GM12878 (cell line): ENCODE data around the gene SYTL1. TPM values are rescaled to one million over a fixed set of nuclear protein-coding genes. Genes with fewer than 3 reads are reported as not detected.
A peak's percentile ranks its signal among the peaks of the same experiment; 100 is the strongest.

Source experiments
- ATAC-seq: fragments of 200-7000 bp; cut with Tn5 transposase; 3 replicates; pipeline ENCODE4 v1.9.1; 2020; ENCODE audit warnings: mild to moderate bottlenecking, moderate library complexity
- BruUV-seq: library from RNA; stranded (reverse); fragments of 400-500 nt; replicated peaks from 2 replicates; lab custom pipeline; 2021; lab: Mats Ljungman, UMichigan
- CTCF ChIA-PET: fragments of 300-600 bp; sonication (Branson Sonifier 250); formaldehyde crosslinking; extraction: SDS; loops from one replicate; lab custom pipeline; 2021; ENCODE audit warnings: inconsistent platforms; lab: Yijun Ruan, JAX
- POLR2A ChIA-PET: fragments of 350-600 bp; formaldehyde crosslinking; extraction: SDS; loops from one replicate; lab custom pipeline; 2021; ENCODE audit warnings: inconsistent platforms; lab: Charles Lee
- RAD21 ChIA-PET: fragments of 300-600 bp; sonication (Branson Sonifier 250); formaldehyde crosslinking; loops from one replicate; lab custom pipeline; 2023; ENCODE audit warnings: antibody characterized with exemption; ENCODE audit not compliant: unreplicated experiment; lab: Charles Lee
- SMC1A ChIA-PET: fragments of 300-600 bp; sonication (Branson Sonifier 250); formaldehyde crosslinking; loops from one replicate; lab custom pipeline; 2023; ENCODE audit not compliant: unreplicated experiment, uncharacterized antibody; lab: Charles Lee
- DNase-seq: peaks from one replicate; pipeline ENCODE4 v3.0.0-alpha.2; 2011; ENCODE audit warnings: low read depth, low spot score
- FAIRE-seq: peaks from 3 replicates; lab custom pipeline; 2011; peaks lifted over from hg19 to GRCh38; lab: Jason Lieb, UNC
- H2AFZ ChIP-seq: 2 replicates; pipeline ENCODE4 v1.6.0; 2011; ENCODE audit warnings: low read depth, low read length, control low read depth; ENCODE audit not compliant: control insufficient read depth
- H3K27ac ChIP-seq: 2 replicates; pipeline ENCODE4 v1.5.1; 2011; ENCODE audit warnings: control low read depth; ENCODE audit not compliant: control insufficient read depth, insufficient read depth
- H3K27me3 ChIP-seq, 2 experiments: replicated peaks in 1 of 2; 2 replicates each; pipeline versions ENCODE4 v1.6.0 to v1.6.1; 2011; ENCODE audit warnings: low read length in 1 of 2; ENCODE audit not compliant: control insufficient read depth in 2 of 2, insufficient read depth in 2 of 2
- H3K36me3 ChIP-seq, 2 experiments: 2 replicates each; pipeline ENCODE4 v1.5.1; 2011; ENCODE audit warnings: low read length in 1 of 2; ENCODE audit not compliant: control insufficient read depth in 2 of 2, insufficient read depth in 2 of 2
- H3K4me1 ChIP-seq: 2 replicates; pipeline ENCODE4 v1.6.1; 2011; ENCODE audit warnings: mild to moderate bottlenecking, low read length, moderate library complexity, mixed read lengths; ENCODE audit not compliant: control insufficient read depth, insufficient read depth
- H3K4me2 ChIP-seq: 2 replicates; pipeline ENCODE4 v1.6.0; 2011; ENCODE audit warnings: control low read depth; ENCODE audit not compliant: control insufficient read depth, insufficient read depth
- H3K4me3 ChIP-seq: fragments of 200-600 bp; sonication (generic); 2 replicates; pipeline ENCODE4 v1.5.1; 2016
- H3K79me2 ChIP-seq: 2 replicates; pipeline ENCODE4 v1.6.0; 2011; ENCODE audit warnings: low read length; ENCODE audit not compliant: control insufficient read depth, insufficient read depth
- H3K9ac ChIP-seq: 2 replicates; pipeline ENCODE4 v1.8.0; 2011; ENCODE audit warnings: low read length, control low read depth, mixed read lengths; ENCODE audit not compliant: control insufficient read depth, insufficient read depth
- H3K9me3 ChIP-seq: replicated peaks from 3 replicates; pipeline ENCODE4 v1.5.1; 2011; ENCODE audit warnings: mild to moderate bottlenecking, low read length; ENCODE audit not compliant: control insufficient read depth, insufficient read depth
- H4K20me1 ChIP-seq: 2 replicates; pipeline ENCODE4 v1.6.0; 2011; ENCODE audit not compliant: control insufficient read depth, insufficient read depth
- ATF3 ChIP-seq: IDR thresholded peaks from 2 replicates; pipeline ENCODE4 v1.6.1; 2011; ENCODE audit warnings: low read depth, mild to moderate bottlenecking, low read length, moderate library complexity, borderline replicate concordance; ENCODE audit errors: extremely low read depth
- CHD1 ChIP-seq: IDR thresholded peaks from 2 replicates; pipeline ENCODE4 v1.6.1; 2012; ENCODE audit warnings: low read depth, low read length, improper control_type of control experiment
- EGR1 ChIP-seq, 2 experiments: IDR thresholded peaks; 1 replicate in 1 of 2; 2 replicates in 1 of 2; pipeline ENCODE4 v1.6.1; 2011 to 2012; ENCODE audit warnings: low read depth in 2 of 2, low read length in 2 of 2, borderline replicate concordance in 1 of 2, mild to moderate bottlenecking in 1 of 2, moderate library complexity in 1 of 2
- NR2C1 ChIP-seq: fragments of 450-650 bp; IDR thresholded peaks from 2 replicates; pipeline ENCODE4 v1.6.1; 2017; ENCODE audit warnings: antibody characterized with exemption, mild to moderate bottlenecking, moderate library complexity
- NR2C2 ChIP-seq: IDR thresholded peaks from 2 replicates; pipeline ENCODE4 v1.6.1; 2011; ENCODE audit warnings: borderline replicate concordance, low read depth; ENCODE audit not compliant: control insufficient read depth, insufficient read length
- NR2F1 ChIP-seq: fragments of 450-650 bp; conservative IDR thresholded peaks from 2 replicates; pipeline ENCODE4 v1.6.1; 2017; ENCODE audit warnings: mild to moderate bottlenecking
- SP1 ChIP-seq: IDR thresholded peaks from one replicate; pipeline ENCODE4 v1.6.1; 2011; ENCODE audit warnings: low read depth, low read length
- ZNF24 ChIP-seq: fragments of 450-650 bp; IDR thresholded peaks from 2 replicates; pipeline ENCODE4 v1.6.1; 2017; ENCODE audit warnings: antibody characterized with exemption, mild to moderate bottlenecking
- WGBS: methylation state at CpG from one replicate; pipeline ENCODE4 v1.1.6; 2016; ENCODE audit warnings: low lambda C conversion rate; ENCODE audit not compliant: insufficient replicate concordance, insufficient coverage; ENCODE audit errors: missing lambda C conversion rate; 5-methylcytosine and 5-hydroxymethylcytosine counted together
- in situ Hi-C: fragments of 300-500 bp; cut with MboI; formaldehyde crosslinking; loops from 9 replicates; pipeline ENCODE4 v1.14.3; 2018; ENCODE audit warnings: mixed read lengths
- intact Hi-C: fragments of 100-400 bp; cut with micrococcal nuclease; formaldehyde crosslinking; loops from one replicate; pipeline ENCODE4 v1.14.2; 2022; ENCODE audit not compliant: unreplicated experiment
- polyA plus RNA-seq, 11 experiments: library from polyadenylated mRNA; depleted of rRNA in 4 of 11; unstranded in 6 of 11; stranded (reverse) in 5 of 11; fragments of >200 nt; fragmentation: Nextera tagmentation in 4 of 11; fragmentation: Illumina TruSeq in 1 of 11; extraction: Ambion mirVana in 4 of 11; extraction: Trizol in 1 of 11; gene quantifications; 1 replicate in 1 of 11; 2 replicates in 10 of 11; pipeline versions ENCODE4 v1.2.1 to v1.2.3, GENCODE V29; 2011 to 2016; ENCODE audit warnings: inconsistent platforms in 2 of 11, missing spikeins in 2 of 11, low read depth in 1 of 11
- total RNA-seq, 4 experiments: library from RNA; depleted of rRNA in 3 of 4; stranded (reverse); fragments of >200 nt in 3 of 4; fragmentation: Illumina TruSeq in 1 of 4; extraction: Trizol in 1 of 4; gene quantifications; 2 replicates each; pipeline versions ENCODE4 v1.2.1 to v1.2.3, GENCODE V29; 2013 to 2021

Gene SYTL1
- total and polyA plus RNA-seq, 10 of the 15 experiments (the other 5 are each of a cell fraction or from before 2014, with no cell fraction given), result 0.72 to 45.6 (median 14.8) TPM

DNA sequence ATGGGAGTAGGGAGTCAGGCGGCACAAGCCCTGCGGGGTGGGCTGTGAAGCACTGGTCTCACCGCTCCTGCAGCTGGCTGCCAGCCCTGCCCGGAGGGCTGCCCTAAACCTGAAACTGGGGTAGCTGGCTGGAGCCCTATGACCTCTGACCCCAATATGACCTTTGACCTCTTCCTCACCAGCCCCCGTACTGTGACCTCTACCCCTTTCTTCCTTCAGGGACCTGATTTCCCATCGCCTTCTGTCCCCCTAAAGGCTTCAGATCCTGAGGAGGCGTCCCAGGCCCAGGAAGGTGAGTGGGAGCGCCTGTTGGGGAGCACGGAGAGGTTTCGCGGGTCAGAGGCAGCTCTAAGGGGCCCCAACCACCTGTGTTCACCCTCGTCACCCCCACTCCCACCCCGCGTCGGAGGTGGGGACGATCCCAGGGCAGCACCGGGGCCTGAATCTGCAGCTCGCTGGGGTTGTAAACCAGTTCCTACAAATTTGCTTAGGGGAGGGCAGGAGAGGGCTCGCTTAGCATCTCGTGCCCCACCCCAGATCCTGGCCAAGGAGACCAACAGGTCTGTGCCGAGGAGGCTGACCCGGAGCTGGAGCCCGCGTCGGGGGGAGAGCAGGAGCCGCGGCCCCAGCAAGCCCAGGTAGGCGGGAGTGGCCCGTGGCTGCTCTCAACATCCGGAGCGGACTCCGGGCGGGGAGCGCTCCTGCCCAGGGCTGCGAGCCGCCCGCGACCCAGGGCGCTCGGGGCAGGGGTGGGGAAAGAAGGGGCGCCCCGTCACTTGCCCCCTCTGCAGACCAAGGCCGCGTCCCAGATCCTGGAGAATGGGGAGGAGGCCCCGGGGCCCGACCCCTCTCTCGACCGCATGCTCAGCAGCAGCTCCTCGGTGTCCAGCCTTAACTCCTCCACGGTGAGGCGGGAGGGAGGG, 7.3 kb downstream of the SYTL1 start:
- WGBS, result 55% methylated on average over 38 of the region's 51 CpGs
- no peak overlapping the region for H3K27ac ChIP-seq
- DNase-seq (no peak), FAIRE-seq (no peak), ATAC-seq (no peak; the same call in 2 of the 3 replicates)
- H3K36me3 ChIP-seq, result no peaks in the 10 kb centered on the region
- H4K20me1 ChIP-seq, result no peaks in the 10 kb centered on the region
- no peak overlapping the region for H3K9ac ChIP-seq
- TF ChIP-seq SP1, result peak; percentile 23
- peak in 1 of 2 experiments; percentile 41; a peak in 1 of 3 replicates for TF ChIP-seq EGR1 (IDR thresholded peaks at IDR 0.05; ENCODE audit: borderline replicate concordance in 1 of 2, low read depth in 2 of 2, low read length in 2 of 2)
- TF ChIP-seq ATF3, result no peak
- no peak for TF ChIP-seq ZNF24
- no peak for TF ChIP-seq CHD1
- TF ChIP-seq NR2F1, result peak; percentile 84
- peak; percentile 84 for TF ChIP-seq NR2C1
- peak; percentile 76 for TF ChIP-seq NR2C2
- RAD21 ChIA-PET, result interaction anchor here (0.6 kb wide), 1 partner anchor 11 kb away, joined by 3 read pairs; no protein-coding TSS in a partner anchor
- BruUV-seq, result no TSS peak
- in situ Hi-C loops (no loop called here), intact Hi-C loops (no loop called here)
- H3K4me2 ChIP-seq, result peak overlapping the region; percentile 71; the same call in 1 of the 2 replicates
- no peaks in the 10 kb centered on the region; the same call in 1 of the 2 replicates for H3K4me1 ChIP-seq
- no peaks in the 10 kb centered on the region for H3K79me2 ChIP-seq
- POLR2A ChIA-PET, result no interaction called here
- no peaks in the 10 kb centered on the region for H3K27me3 ChIP-seq
- H2AFZ ChIP-seq, result peak overlapping the region; percentile 43; the same call in 1 of the 2 replicates
- no peaks in the 10 kb centered on the region for H3K9me3 ChIP-seq
- no peak overlapping the region for H3K4me3 ChIP-seq
- SMC1A ChIA-PET, result no interaction called here
- CTCF ChIA-PET, result interaction anchor here (0.6 to 0.9 kb wide), 2 partner anchors 16 to 273 kb away, joined by 3 read pairs; no protein-coding TSS in a partner anchor
